ENCODE measurements around the gene ASB5. TPM values are rescaled to one million over a fixed set of nuclear protein-coding genes. Genes with fewer than 3 reads are reported as not detected.

ASB5 gene
- total and polyA plus RNA-seq, 2 donors (not counting 1 experiment from before 2014, with no cell fraction given): 1.0 to 1.8 TPM

DNA sequence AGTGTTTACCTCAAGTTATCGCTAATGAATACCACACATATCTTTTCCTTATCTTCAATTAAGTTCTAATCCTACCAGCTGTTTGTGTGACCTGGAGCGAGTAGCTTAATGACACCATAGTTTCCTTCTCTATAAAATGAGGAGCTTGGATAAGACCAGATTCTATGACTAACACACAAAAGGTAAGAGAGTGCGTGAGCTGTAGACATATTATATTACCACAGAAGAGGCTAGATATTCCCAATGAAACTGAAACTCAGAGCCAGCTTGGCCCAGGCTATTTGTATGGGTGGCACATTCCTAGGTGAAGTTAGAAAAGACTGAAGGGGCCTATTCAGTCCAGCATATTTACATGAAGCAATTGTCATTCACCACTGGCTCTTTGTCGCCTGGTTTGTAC is 30.2 kb downstream of the ASB5 start:
- H2AFZ ChIP-seq (ENCODE audit: low read length): no peak overlapping the region
- no peak overlapping the region for H3K4me2 ChIP-seq (ENCODE audit: extremely low read depth, insufficient read depth, low read length)
- no peaks in the 10 kb centered on the region for H3K36me3 ChIP-seq (ENCODE audit: control insufficient read depth, insufficient read depth, low read length)
- peak overlapping the region; percentile 51 for H3K27ac ChIP-seq (ENCODE audit: insufficient read depth, low read length)
- TF ChIP-seq, protein P1, sequence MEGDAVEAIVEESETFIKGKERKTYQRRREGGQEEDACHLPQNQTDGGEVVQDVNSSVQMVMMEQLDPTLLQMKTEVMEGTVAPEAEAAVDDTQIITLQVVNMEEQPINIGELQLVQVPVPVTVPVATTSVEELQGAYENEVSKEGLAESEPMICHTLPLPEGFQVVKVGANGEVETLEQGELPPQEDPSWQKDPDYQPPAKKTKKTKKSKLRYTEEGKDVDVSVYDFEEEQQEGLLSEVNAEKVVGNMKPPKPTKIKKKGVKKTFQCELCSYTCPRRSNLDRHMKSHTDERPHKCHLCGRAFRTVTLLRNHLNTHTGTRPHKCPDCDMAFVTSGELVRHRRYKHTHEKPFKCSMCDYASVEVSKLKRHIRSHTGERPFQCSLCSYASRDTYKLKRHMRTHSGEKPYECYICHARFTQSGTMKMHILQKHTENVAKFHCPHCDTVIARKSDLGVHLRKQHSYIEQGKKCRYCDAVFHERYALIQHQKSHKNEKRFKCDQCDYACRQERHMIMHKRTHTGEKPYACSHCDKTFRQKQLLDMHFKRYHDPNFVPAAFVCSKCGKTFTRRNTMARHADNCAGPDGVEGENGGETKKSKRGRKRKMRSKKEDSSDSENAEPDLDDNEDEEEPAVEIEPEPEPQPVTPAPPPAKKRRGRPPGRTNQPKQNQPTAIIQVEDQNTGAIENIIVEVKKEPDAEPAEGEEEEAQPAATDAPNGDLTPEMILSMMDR (conservative IDR thresholded peaks at IDR 0.05 in 1 of 2, IDR thresholded peaks at IDR 0.05 in 1 of 2; ENCODE audit: low read depth in 1 of 2, low read length in 2 of 2): no peak
- no peak for TF ChIP-seq EZH2 (IDR thresholded peaks at IDR 0.05; ENCODE audit: low read length, missing control alignments)
- H4K20me1 ChIP-seq (ENCODE audit: control insufficient read depth, extremely low read depth, insufficient read depth, low read length): no peaks in the 10 kb centered on the region
- H3K27me3 ChIP-seq (ENCODE audit: control insufficient read depth, insufficient read depth, low read length): no peaks in the 10 kb centered on the region
- H3K9ac ChIP-seq (ENCODE audit: insufficient read depth, low read length): no peak overlapping the region
- no peak overlapping the region for H3K4me3 ChIP-seq (replicated peaks in 1 of 4; ENCODE audit: control extremely low read depth in 1 of 4, insufficient read depth in 1 of 4, low read depth in 3 of 4, low read length in 4 of 4)
- peak in 1 of 2 donors; percentile 61 for DNase-seq (ENCODE audit: low read depth in 2 of 2)
- no peaks in the 10 kb centered on the region for H3K9me3 ChIP-seq (ENCODE audit: control insufficient read depth, insufficient read depth, low read depth, low read length)
- H3K4me1 ChIP-seq (ENCODE audit: control insufficient read depth, extremely low read depth, insufficient read depth, low read length): peaks cover 11% of the 10 kb centered on the region
- no peaks in the 10 kb centered on the region for H3K79me2 ChIP-seq (ENCODE audit: control insufficient read depth, insufficient read depth, low read length)

DNA sequence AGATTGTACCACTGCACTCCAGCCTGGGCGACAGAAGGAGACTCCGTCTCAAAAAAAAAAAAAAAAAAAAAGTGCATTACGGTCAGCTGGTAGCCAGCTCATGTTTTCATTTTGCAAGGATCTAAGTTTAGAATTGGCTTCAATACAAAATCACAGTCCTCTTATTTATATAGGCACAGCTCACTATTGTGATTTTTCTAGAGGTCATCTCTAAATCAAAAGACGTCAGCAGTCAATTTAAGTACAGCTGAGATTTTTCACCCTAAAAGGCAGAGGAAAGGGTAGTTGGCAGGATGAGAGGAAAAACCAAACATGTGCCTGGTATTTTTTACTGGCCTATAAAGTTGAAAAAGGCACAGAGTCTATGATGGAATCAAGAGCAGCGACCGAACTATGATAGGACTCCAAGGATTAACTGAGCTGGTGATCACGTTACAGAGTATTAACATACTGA is 30.8 kb downstream of the ASB5 start:
- H3K9ac ChIP-seq (ENCODE audit: insufficient read depth, low read length): no peak overlapping the region
- no peak overlapping the region for H3K4me3 ChIP-seq (replicated peaks in 1 of 4; ENCODE audit: control extremely low read depth in 1 of 4, insufficient read depth in 1 of 4, low read depth in 3 of 4, low read length in 4 of 4)
- peak overlapping the region; percentile 51 for H3K27ac ChIP-seq (ENCODE audit: insufficient read depth, low read length)
- no peak overlapping the region for H3K4me2 ChIP-seq (ENCODE audit: extremely low read depth, insufficient read depth, low read length)
- TF ChIP-seq, protein P1 (conservative IDR thresholded peaks at IDR 0.05 in 1 of 2, IDR thresholded peaks at IDR 0.05 in 1 of 2; ENCODE audit: low read depth in 1 of 2, low read length in 2 of 2): no peak
- TF ChIP-seq EZH2 (IDR thresholded peaks at IDR 0.05; ENCODE audit: low read length, missing control alignments): no peak
- DNase-seq (ENCODE audit: low read depth in 2 of 2): peak; percentile 87 to 98
- H3K9me3 ChIP-seq (ENCODE audit: control insufficient read depth, insufficient read depth, low read depth, low read length): no peaks in the 10 kb centered on the region
- H3K36me3 ChIP-seq (ENCODE audit: control insufficient read depth, insufficient read depth, low read length): no peaks in the 10 kb centered on the region
- peak overlapping the region; percentile 27 for H2AFZ ChIP-seq (ENCODE audit: low read length)
- H4K20me1 ChIP-seq (ENCODE audit: control insufficient read depth, extremely low read depth, insufficient read depth, low read length): no peaks in the 10 kb centered on the region
- H3K4me1 ChIP-seq (ENCODE audit: control insufficient read depth, extremely low read depth, insufficient read depth, low read length): peaks cover 11% of the 10 kb centered on the region
- no peaks in the 10 kb centered on the region for H3K79me2 ChIP-seq (ENCODE audit: control insufficient read depth, insufficient read depth, low read length)
- H3K27me3 ChIP-seq (ENCODE audit: control insufficient read depth, insufficient read depth, low read length): no peaks in the 10 kb centered on the region

DNA sequence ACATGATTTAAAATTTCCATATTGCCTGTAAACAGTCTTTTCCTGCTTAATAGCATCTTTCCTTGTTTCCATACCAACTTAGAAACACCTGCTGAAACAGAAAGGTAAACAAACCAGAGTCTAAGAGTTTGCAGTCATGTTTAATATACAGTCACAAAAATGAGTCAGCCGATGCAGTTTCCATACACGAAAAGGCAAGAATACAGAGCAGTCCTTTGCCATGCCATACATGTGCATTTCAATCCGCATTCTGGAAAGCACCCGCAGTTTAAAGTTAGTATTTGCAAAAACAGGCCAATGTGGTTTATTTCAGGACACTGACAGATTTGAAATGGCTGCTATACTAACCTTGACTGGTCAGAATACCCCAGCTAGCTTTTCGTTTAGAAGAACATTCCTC is 32.1 kb downstream of the ASB5 start:
- Histone ChIP-seq H3K4me2 (ENCODE audit: extremely low read depth, insufficient read depth, low read length) (peak overlapping the region; percentile 27), H3K79me2 (ENCODE audit: control insufficient read depth, insufficient read depth, low read length) (no peaks in the 10 kb centered on the region), H2AFZ (ENCODE audit: low read length) (peak overlapping the region; percentile 2), H3K27me3 (ENCODE audit: control insufficient read depth, insufficient read depth, low read length) (no peaks in the 10 kb centered on the region), H3K9me3 (ENCODE audit: control insufficient read depth, insufficient read depth, low read depth, low read length) (no peaks in the 10 kb centered on the region), H3K27ac (ENCODE audit: insufficient read depth, low read length) (no peak overlapping the region), H4K20me1 (ENCODE audit: control insufficient read depth, extremely low read depth, insufficient read depth, low read length) (no peaks in the 10 kb centered on the region), H3K4me1 (ENCODE audit: control insufficient read depth, extremely low read depth, insufficient read depth, low read length) (peaks cover 11% of the 10 kb centered on the region), H3K4me3 (replicated peaks in 1 of 4; ENCODE audit: control extremely low read depth in 1 of 4, insufficient read depth in 1 of 4, low read depth in 3 of 4, low read length in 4 of 4) (no peak overlapping the region), H3K9ac (ENCODE audit: insufficient read depth, low read length) (no peak overlapping the region), H3K36me3 (ENCODE audit: control insufficient read depth, insufficient read depth, low read length) (no peaks in the 10 kb centered on the region)
- TF ChIP-seq, protein P1 (conservative IDR thresholded peaks at IDR 0.05 in 1 of 2, IDR thresholded peaks at IDR 0.05 in 1 of 2; ENCODE audit: low read depth in 1 of 2, low read length in 2 of 2): no peak
- no peak for TF ChIP-seq EZH2 (IDR thresholded peaks at IDR 0.05; ENCODE audit: low read length, missing control alignments)
- DNase-seq (ENCODE audit: low read depth in 2 of 2): peak; percentile 26 to 39

Data from fibroblast of lung (primary cell).